HG03432 (cell line): ENCODE data around the gene FKBP14.
"Not testable (repeated sequence)": the region's sequence is repeated elsewhere in the genome, so short reads cannot be mapped to it uniquely, and the experiment has no call there.

ENCODE experiments used
- ATAC-seq: cut with Tn5 transposase; IDR thresholded peaks from one replicate; pipeline ENCODE4 v1.9.1; 2021; ENCODE audit warnings: mild to moderate bottlenecking, moderate library complexity; ENCODE audit not compliant: unreplicated experiment

FKBP14 gene

DNA sequence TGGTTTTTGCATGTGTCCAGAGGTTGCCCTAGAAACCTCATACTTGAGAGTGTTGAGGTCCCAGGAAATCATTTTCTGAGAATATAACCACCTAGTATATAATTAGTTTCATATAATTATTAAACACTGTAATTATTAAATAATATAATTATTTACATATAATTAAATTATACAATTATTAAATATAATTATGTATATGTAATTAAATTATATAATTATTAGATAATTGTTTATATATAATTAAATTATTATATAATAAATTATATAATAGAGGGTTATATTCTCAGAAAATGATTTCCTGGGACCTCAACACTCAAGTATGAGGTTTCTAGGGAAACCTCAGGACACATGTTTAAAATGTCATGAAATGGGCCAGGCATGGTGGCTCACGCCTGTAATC is 64.5 kb downstream of the FKBP14 start:
- no peak for ATAC-seq

DNA sequence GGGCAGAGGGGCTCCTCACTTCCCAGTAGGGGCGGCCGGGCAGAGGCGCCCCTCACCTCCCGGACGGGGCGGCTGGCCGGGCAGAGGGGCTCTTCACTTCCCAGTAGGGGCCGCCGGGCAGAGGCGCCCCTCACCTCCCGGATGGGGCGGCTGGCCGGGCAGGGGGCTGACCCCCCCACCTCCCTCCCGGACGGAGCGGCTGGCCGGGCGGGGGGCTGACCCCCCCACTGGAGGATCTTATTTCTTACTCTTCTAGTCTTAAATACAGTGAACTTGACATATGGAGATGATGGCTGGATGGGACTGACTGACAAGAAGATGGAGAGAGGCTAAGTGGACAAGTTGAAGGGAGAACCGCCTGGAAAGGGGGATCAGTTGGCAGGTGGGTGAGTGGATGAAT is 64.9 kb downstream of the FKBP14 start:
- ATAC-seq, result not testable (repeated sequence)
